H1 (cell line): Measurements from ENCODE around the gene LRRIQ4. TPM values are rescaled to one million over a fixed set of nuclear protein-coding genes. Genes with fewer than 3 reads are reported as not detected.

Experiments
- CTCF ChIA-PET: fragments of 300-600 bp; sonication (Branson Sonifier 250); formaldehyde crosslinking; loops from one replicate; lab custom pipeline; 2021; ENCODE audit not compliant: partially characterized antibody; lab: Charles Lee
- POLR2A ChIA-PET: fragments of 300-600 bp; sonication (Branson Sonifier 250); formaldehyde crosslinking; loops from one replicate; lab custom pipeline; 2021; ENCODE audit warnings: inconsistent platforms; ENCODE audit not compliant: partially characterized antibody; lab: Charles Lee
- DNase-seq, 2 experiments: peaks; one replicate each; pipeline versions ENCODE4 v3.0.0 to v3.0.0-alpha.2; 2010 to 2022; ENCODE audit warnings: low spot score in 2 of 2, low read depth in 1 of 2, mixed read lengths in 1 of 2
- FAIRE-seq: peaks from 2 replicates; lab custom pipeline; 2011; peaks lifted over from hg19 to GRCh38; lab: Jason Lieb, UNC
- H2AFZ ChIP-seq: 2 replicates; pipeline ENCODE4 v1.8.1; 2012; ENCODE audit warnings: low read length, inconsistent platforms
- H2AK5ac ChIP-seq: 2 replicates; pipeline ENCODE4 v1.6.1; 2013; ENCODE audit warnings: low read depth, low read length
- H2BK120ac ChIP-seq: replicated peaks from 2 replicates; pipeline ENCODE3; 2013; ENCODE audit warnings: low read depth, low read length, inconsistent platforms
- H2BK12ac ChIP-seq: 2 replicates; pipeline ENCODE4 v1.6.1; 2013; ENCODE audit warnings: low read depth, low read length
- H2BK15ac ChIP-seq: 2 replicates; pipeline ENCODE4 v1.6.1; 2013; ENCODE audit warnings: low read length
- H2BK20ac ChIP-seq: 2 replicates; pipeline ENCODE4 v1.6.1; 2013; ENCODE audit warnings: low read length
- H2BK5ac ChIP-seq: 2 replicates; pipeline ENCODE4 v1.6.1; 2013; ENCODE audit warnings: low read depth, low read length
- H3K14ac ChIP-seq: 2 replicates; pipeline ENCODE4 v1.6.1; 2013; ENCODE audit warnings: inconsistent platforms; ENCODE audit not compliant: insufficient read length
- H3K18ac ChIP-seq: 2 replicates; pipeline ENCODE4 v1.6.1; 2013; ENCODE audit warnings: low read length; ENCODE audit errors: extremely low read depth
- H3K23ac ChIP-seq: 2 replicates; pipeline ENCODE4 v1.6.1; 2013; ENCODE audit warnings: inconsistent platforms; ENCODE audit not compliant: insufficient read length
- H3K23me2 ChIP-seq: 2 replicates; pipeline ENCODE4 v1.6.1; 2013; ENCODE audit warnings: low read depth, low read length
- H3K27ac ChIP-seq: 2 replicates; pipeline ENCODE4 v1.6.1; 2011; ENCODE audit warnings: low read depth, low read length, inconsistent platforms
- H3K27me3 ChIP-seq, 4 experiments: replicated peaks in 1 of 4; 1 replicate in 1 of 4; 2 replicates in 3 of 4; pipeline versions ENCODE4 v1.6.1 to v1.8.1; 2011 to 2013; ENCODE audit warnings: low read length in 3 of 4, mild to moderate bottlenecking in 3 of 4, inconsistent platforms in 2 of 4, mixed read lengths in 2 of 4, moderate library complexity in 1 of 4; ENCODE audit not compliant: control insufficient read depth in 3 of 4, insufficient read depth in 3 of 4; ENCODE audit errors: extremely low read depth in 1 of 4
- H3K36me3 ChIP-seq, 4 experiments: 2 replicates each; pipeline versions ENCODE4 v1.6.1 to v1.8.1; 2011 to 2013; ENCODE audit warnings: mild to moderate bottlenecking in 4 of 4, low read length in 3 of 4, moderate library complexity in 2 of 4, control low read depth in 1 of 4, inconsistent platforms in 1 of 4; ENCODE audit not compliant: insufficient read depth in 4 of 4, control insufficient read depth in 2 of 4
- H3K4ac ChIP-seq: replicated peaks from 2 replicates; pipeline ENCODE3; 2013; ENCODE audit warnings: low read length, low read depth, mixed read lengths, inconsistent platforms; ENCODE audit not compliant: insufficient read length
- H3K4me1 ChIP-seq, 4 experiments: replicated peaks in 1 of 4; 1 replicate in 1 of 4; 2 replicates in 3 of 4; pipeline versions ENCODE4 v1.6.1 to v1.8.1; 2011 to 2013; ENCODE audit warnings: low read length in 3 of 4, inconsistent platforms in 2 of 4, mixed read lengths in 1 of 4; ENCODE audit not compliant: insufficient read depth in 4 of 4, control insufficient read depth in 3 of 4
- H3K4me2 ChIP-seq, 2 experiments: 2 replicates each; pipeline versions ENCODE4 v1.6.1 to v1.8.1; 2011 to 2013; ENCODE audit warnings: low read depth in 2 of 2, low read length in 2 of 2, control low read depth in 1 of 2, inconsistent platforms in 1 of 2, mild to moderate bottlenecking in 1 of 2; ENCODE audit not compliant: insufficient read depth in 1 of 2
- H3K4me3 ChIP-seq, 4 experiments: fragments of 200-600, 300-600 bp in 1 of 4; sonication (generic), shearing (Covaris generic), sonication (Bioruptor Twin) in 1 of 4; 2 replicates each; pipeline versions ENCODE4 v1.5.1 to v1.8.1; 2011 to 2016; ENCODE audit warnings: low read length in 4 of 4, low read depth in 3 of 4, control low read depth in 2 of 4, inconsistent platforms in 2 of 4, mild to moderate bottlenecking in 2 of 4, mixed read lengths in 1 of 4, moderate library complexity in 1 of 4; ENCODE audit not compliant: insufficient read depth in 2 of 4; ENCODE audit errors: extremely low read depth in 1 of 4
- H3K56ac ChIP-seq: replicated peaks from 2 replicates; pipeline ENCODE3; 2013; ENCODE audit warnings: low read depth, mild to moderate bottlenecking, mixed read lengths, low read length, inconsistent platforms; ENCODE audit not compliant: insufficient read length
- H3K79me1 ChIP-seq: 2 replicates; pipeline ENCODE4 v1.6.1; 2013; ENCODE audit warnings: low read depth, low read length, control low read depth
- H3K79me2 ChIP-seq, 2 experiments: 2 replicates each; pipeline versions ENCODE4 v1.6.1 to v1.8.1; 2012 to 2013; ENCODE audit warnings: low read length in 2 of 2, mild to moderate bottlenecking in 2 of 2, inconsistent platforms in 1 of 2; ENCODE audit not compliant: insufficient read depth in 2 of 2, control insufficient read depth in 1 of 2
- H3K9ac ChIP-seq, 4 experiments: replicated peaks in 1 of 4; 1 replicate in 1 of 4; 2 replicates in 3 of 4; pipeline versions ENCODE4 v1.6.1 to v1.8.1; 2011 to 2013; ENCODE audit warnings: low read depth in 3 of 4, low read length in 3 of 4, control low read depth in 2 of 4, mild to moderate bottlenecking in 2 of 4, moderate library complexity in 2 of 4, inconsistent platforms in 1 of 4; ENCODE audit errors: extremely low read depth in 1 of 4
- H3K9me3 ChIP-seq, 2 experiments: 2 replicates each; pipeline versions ENCODE4 v1.6.1 to v1.8.1; 2012 to 2013; ENCODE audit warnings: mild to moderate bottlenecking in 2 of 2, moderate library complexity in 2 of 2, control low read depth in 1 of 2, inconsistent platforms in 1 of 2, low read depth in 1 of 2, low read length in 1 of 2, mixed read lengths in 1 of 2; ENCODE audit not compliant: insufficient read depth in 2 of 2
- H4K20me1 ChIP-seq, 2 experiments: replicated peaks in 1 of 2; 2 replicates each; pipeline versions ENCODE3 to v1.8.1; 2011 to 2013; ENCODE audit warnings: inconsistent platforms in 2 of 2, low read length in 2 of 2, mild to moderate bottlenecking in 1 of 2; ENCODE audit not compliant: insufficient read depth in 2 of 2, control insufficient read depth in 1 of 2
- H4K5ac ChIP-seq: 2 replicates; pipeline ENCODE4 v1.6.1; 2013; ENCODE audit warnings: low read length, low read depth, mixed read lengths, inconsistent platforms; ENCODE audit not compliant: insufficient read length
- H4K8ac ChIP-seq: 2 replicates; pipeline ENCODE4 v1.8.0; 2013; ENCODE audit warnings: mild to moderate bottlenecking, moderate library complexity, low read length, inconsistent platforms; ENCODE audit not compliant: insufficient read depth; ENCODE audit errors: extremely low read depth
- H4K91ac ChIP-seq: replicated peaks from 2 replicates; pipeline ENCODE3; 2013; ENCODE audit warnings: low read length, mixed read lengths, inconsistent platforms; ENCODE audit not compliant: insufficient read length
- RFX5 ChIP-seq: IDR thresholded peaks from 2 replicates; pipeline ENCODE4 v1.6.1; 2011; ENCODE audit warnings: low read depth, low read length, improper control_type of control experiment, borderline replicate concordance
- SIRT6 ChIP-seq: IDR thresholded peaks from one replicate; pipeline ENCODE4 v1.7.1; 2012; ENCODE audit warnings: low read length, inconsistent platforms
- SRF ChIP-seq: IDR thresholded peaks from 2 replicates; pipeline ENCODE4 v1.6.1; 2011; ENCODE audit warnings: mild to moderate bottlenecking, low read depth, low read length, moderate library complexity
- WGBS, 2 experiments: shearing (Covaris generic) in 1 of 2; methylation state at CpG; one replicate each; pipeline versions ENCODE4 v1.1.6 to v1.1.7; 2013 to 2015; ENCODE audit warnings: low lambda C conversion rate in 2 of 2, mixed read lengths in 2 of 2, inconsistent platforms in 1 of 2, low coverage in 1 of 2, missing lambda C conversion rate in 1 of 2; ENCODE audit not compliant: insufficient replicate concordance in 2 of 2, insufficient coverage in 1 of 2, insufficient read length in 1 of 2; ENCODE audit errors: extremely low coverage in 1 of 2, missing lambda C conversion rate in 1 of 2; 5-methylcytosine and 5-hydroxymethylcytosine counted together
- polyA plus RNA-seq, 7 experiments: library from polyadenylated mRNA; depleted of rRNA in 3 of 7; stranded (reverse) in 5 of 7; unstranded in 2 of 7; fragments of >200 nt in 5 of 7; fragments of 200-250 nt in 2 of 7; gene quantifications; 1 replicate in 5 of 7; 2 replicates in 1 of 7; 4 replicates in 1 of 7; pipeline versions ENCODE4 v1.2.1 to v1.2.3, GENCODE V29; 2011 to 2013; ENCODE audit warnings: missing spikeins in 2 of 7, mixed read lengths in 2 of 7
- total RNA-seq: library from RNA; stranded (reverse); fragmentation: NEBNext Ultra II Directional; extraction: Animal tissue kit (Norgen Biotek cat#: 25700); gene quantifications from 2 replicates; pipeline ENCODE4 v1.2.1, GENCODE V29; 2021

The LRRIQ4 gene
- total and polyA plus RNA-seq, 2 of the 8 experiments (the other 6 are each of a cell fraction or from before 2014, with no cell fraction given): 0.08 TPM; not detected in 1

DNA sequence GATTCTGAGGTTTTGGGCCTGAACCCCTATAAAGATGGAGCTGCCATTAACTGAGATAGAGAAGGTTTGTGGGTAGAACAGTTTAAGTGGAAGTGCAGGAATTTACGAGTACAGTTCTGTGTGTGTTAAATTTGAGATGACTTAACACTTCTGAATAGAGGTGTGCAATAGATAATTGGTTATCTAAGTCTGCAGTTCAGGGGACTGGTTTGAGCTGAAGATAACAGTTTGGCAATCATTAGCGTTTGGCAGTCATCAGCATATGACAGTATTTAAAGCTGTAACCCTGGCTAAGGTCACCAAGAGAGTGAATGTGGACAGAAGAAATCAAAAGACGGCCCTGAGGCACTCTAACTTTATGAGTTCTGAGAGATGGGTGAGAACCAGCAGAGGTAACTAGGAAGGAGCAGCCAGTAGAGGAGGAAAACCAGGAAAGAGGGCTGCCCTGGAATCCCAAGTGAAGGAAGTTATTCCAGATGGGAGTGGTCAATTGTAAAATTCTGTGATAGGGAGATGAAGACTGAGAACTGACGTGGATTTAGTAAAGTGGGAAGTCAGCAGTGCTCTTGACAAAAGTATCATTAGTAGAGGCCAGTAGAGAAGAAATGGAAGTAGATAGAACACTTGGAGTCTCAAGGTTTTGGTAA, 31.3 kb upstream of the LRRIQ4 start:
- Histone ChIP-seq H3K23me2 (no peaks in the 10 kb centered on the region), H3K4me1 (peaks cover 0 to 2% (median 0%) of the 10 kb centered on the region in 4 experiments; a peak in 1 of 7 replicates), H2BK15ac (no peak overlapping the region), H3K9me3 (no peaks in the 10 kb centered on the region), H2AFZ (no peak overlapping the region), H3K4ac (no peak overlapping the region), H3K4me3 (no peak overlapping the region), H4K5ac (no peak overlapping the region), H2BK5ac (no peak overlapping the region), H4K20me1 (peaks cover 0 to 2% of the 10 kb centered on the region in 2 experiments), H2BK20ac (no peak overlapping the region), H3K27ac (no peak overlapping the region), H4K91ac (no peak overlapping the region), H2BK12ac (no peak overlapping the region), H3K79me1 (no peaks in the 10 kb centered on the region), H3K4me2 (no peak overlapping the region), H3K36me3 (peaks cover 5 to 86% (median 52%) of the 10 kb centered on the region in 4 experiments; a peak in 7 of 8 replicates), H3K79me2 (peaks cover 0 to 23% of the 10 kb centered on the region in 2 experiments; a peak in 2 of 4 replicates), H2BK120ac (no peak overlapping the region), H4K8ac (no peak overlapping the region), H3K14ac (no peak overlapping the region), H2AK5ac (no peak overlapping the region), H3K9ac (no peak overlapping the region), H3K18ac (no peak overlapping the region), H3K23ac (no peak overlapping the region), H3K27me3 (no peaks in the 10 kb centered on the region), H3K56ac (no peak overlapping the region)
- DNase-seq (no peak), FAIRE-seq (no peak)
- 89% methylated on average over 4 of the region's 4 CpGs; no CpG with 5 or more reads in 1 of the 2 experiments for WGBS, 2 experiments
- ChIA-PET CTCF (no interaction called here), POLR2A (interaction anchor here (1.3 to 1.4 kb wide), 2 partner anchors 14 to 17 kb away, joined by 4 read pairs; no protein-coding TSS in a partner anchor)
- TF ChIP-seq RFX5: no peak
- TF ChIP-seq SRF: no peak
- no peak for TF ChIP-seq SIRT6
